Neural progenitor cell (in vitro differentiated cells): ENCODE data around the gene OR7G1.
"Not testable (repeated sequence)": the region's sequence is repeated elsewhere in the genome, so short reads cannot be mapped to it uniquely, and the experiment has no call there.

Experiments
- CTCF ChIP-seq: fragments of 200-600 bp; sonication (generic); IDR thresholded peaks from 2 replicates; pipeline ENCODE4 v1.5.1; 2017; ENCODE audit warnings: antibody characterized with exemption, mild to moderate bottlenecking
- EZH2phosphoT487 ChIP-seq: fragments of 200-600 bp; sonication (generic); IDR thresholded peaks from 2 replicates; pipeline ENCODE4 v1.6.1; 2017; ENCODE audit warnings: antibody characterized with exemption

- not testable (repeated sequence) for TF ChIP-seq EZH2phosphoT487, CTCF
These were observed 43.8 kb downstream of the OR7G1 start for GRCh38 chr19:9071720-9072119.
